ENCODE data around the gene H19.

The H19 gene

DNA sequence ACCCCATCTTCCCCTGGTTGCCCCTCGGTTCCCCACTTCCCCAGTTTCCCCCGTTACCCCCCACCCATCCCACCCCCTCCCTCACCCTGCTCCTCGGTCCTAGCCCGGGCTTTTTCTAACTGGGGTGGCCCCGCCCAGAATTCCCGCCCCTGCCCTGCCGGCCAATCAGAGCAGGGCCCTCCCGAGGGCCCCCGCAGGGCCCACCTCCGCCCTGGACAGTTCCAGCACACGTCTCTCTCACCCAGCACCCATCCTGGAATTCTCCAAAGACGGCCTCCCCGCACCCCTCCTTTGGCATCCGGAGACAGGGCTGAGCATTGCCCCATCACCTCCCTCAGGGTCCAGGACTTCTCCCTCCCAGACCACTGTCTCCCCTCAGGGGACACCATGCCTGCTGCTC lies at the start of gene H19:
TSS of gene H19 (minus strand) at position 88 of the 400 bp plus-strand sequence.
- no peak for DNase-seq

DNA sequence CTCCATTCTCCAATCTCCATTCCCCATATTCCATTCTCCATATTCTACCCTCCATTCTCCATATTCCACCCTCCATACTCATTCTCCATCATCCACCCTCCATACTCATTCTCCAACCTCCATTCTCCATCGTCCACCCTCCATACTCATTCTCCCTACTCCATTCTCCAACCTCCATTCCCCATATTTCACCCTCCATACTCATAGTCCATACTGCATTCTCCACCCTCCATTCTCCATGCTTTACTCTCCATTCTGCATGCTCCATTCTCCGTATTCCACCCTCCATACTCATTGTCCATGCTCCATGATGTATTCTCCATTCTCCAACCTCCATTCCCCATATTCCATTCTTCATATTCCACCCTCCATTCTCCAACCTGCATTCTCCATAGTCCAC lies 44.3 kb upstream of the H19 start:
- DNase-seq, result no peak

DNA sequence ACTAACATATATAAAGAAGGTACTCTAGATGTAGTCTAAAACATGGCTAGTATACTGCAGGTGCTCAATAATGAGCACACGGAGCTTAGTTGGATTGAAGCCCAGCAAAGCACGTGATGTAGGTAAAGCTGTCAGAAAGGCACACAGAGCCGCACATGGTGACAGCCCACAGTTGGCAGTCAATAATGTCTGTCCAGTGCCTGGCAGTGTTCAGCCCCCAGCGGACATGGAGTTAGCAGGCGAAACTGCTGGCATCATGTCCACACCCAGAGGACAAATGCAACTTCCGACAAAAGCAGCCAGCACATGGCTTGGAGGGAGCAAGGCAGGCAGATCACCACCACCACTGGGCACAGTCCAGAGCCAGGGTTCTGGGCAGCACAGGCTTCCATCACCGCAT lies 43.5 kb upstream of the H19 start:
- no peak for DNase-seq

DNA sequence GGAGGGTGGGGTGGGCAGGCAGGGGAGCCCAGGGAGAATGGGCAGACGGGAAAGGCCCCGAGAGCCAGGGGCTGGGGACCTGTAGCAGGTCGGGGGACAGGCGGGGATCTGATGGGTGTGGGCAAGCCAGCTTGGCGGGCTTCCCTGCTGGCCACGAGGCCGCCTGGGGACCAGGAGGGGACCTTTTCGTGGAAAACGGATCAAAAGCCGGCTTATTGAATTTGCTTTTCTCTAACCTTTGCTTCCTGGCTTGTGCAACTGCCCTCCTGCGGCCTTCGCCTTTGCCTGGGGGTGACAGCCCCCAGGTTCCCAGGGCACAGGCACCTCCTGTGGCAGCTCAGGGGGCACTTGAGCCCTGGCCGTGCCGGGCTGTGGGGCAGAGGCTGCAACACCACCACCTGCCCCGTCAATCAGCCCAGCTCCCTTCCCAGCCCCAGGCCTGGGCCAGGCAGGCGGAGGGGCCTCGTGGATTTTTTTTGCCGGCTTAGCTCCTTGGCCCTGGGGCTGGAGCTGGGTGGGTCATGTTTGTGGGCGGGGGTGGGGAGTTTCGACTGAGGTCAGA lies 41.6 kb upstream of the H19 start:
- no peak for DNase-seq

DNA sequence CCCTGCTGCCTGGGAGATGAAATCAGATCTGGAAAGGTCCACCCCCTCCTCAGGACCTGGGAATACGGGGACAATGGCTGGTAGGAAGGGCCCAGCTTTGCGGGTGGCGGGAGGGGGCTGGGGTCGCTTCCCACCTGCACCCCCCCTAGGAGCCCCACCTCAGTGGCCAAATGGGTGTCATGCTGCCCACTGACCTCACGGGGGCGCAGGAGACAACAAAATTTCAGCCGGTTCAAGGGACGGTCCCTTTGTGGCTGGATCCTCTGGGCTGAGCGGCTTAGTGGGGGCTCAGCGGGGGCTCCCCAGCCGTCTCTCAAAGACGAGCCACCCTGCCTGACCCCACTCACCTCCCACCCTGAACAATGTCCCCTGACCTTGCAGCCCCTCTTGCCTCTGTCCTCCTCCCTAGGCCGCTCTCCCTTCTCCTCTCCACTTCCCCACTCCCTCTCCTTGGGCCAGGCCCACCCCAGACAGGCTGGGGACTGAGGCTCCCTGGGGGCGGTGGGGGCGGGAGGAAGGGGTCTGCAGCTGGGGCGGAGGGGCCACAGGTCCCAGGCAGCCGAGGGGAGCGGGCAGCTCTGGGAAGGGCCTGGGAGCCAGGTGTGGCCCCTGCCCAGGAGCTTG lies 39.3 kb upstream of the H19 start:
- no peak for DNase-seq

DNA sequence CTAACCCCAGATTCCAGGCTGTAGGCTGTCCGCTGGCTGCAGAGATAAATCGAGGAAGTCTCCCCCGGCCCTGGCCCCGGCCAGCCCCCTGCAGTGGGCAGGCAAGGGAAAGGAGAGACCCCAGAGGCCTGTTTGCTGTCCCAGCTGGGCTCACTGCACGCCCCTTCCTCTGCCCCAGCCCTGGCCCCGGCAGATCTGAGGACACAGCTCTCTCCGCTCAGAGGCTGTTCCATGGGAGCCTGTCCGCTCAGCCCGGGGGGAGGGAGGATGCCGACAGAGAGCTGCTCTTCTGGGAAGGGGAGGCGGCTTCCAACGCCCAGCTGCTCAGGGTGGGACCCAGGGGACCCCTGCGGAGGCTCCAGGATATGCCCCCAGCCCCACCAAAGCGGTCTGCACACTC lies 37.7 kb upstream of the H19 start:
- no peak for DNase-seq

DNA sequence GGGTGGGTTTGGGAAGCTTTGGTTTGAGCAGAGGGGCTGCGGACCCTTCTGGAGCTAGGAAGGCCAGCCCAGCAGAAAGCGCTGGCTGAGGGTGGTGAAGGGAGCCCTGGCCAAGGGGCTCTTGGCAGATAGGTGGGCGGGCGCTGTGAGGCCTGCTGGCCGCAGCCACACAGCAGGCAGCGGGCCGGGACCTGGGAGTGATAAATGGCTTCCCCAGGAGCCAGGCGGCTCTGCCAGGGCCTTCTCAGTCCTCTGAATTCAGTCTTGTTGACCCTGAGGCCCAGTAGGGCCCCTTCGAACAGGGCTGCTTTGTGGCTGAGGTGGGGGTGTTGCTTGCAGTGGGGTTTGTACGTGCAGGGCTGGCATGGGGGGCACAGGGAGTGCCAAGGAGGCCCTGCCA lies 33.4 kb upstream of the H19 start:
- no peak for DNase-seq

DNA sequence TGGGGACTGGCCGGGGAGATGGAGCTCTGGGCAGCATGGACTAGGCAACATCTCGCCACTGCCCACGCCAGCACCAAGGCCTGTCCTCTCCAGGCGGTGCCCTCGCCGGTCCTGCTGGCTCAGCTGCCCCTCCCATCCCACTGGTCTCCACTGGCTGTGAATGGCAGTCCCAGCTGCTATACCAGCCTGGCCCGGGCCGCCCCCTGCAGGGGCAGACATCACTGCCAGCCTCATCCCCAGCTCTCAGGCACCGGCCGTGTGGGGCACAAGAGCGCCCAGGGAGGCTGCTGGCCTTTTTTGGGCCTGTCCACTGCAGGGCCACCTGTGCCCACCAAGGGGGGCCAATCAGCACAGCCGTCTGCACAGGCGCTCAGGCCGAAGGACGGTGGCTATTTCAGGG lies 30.1 kb upstream of the H19 start:
- no peak for DNase-seq

DNA sequence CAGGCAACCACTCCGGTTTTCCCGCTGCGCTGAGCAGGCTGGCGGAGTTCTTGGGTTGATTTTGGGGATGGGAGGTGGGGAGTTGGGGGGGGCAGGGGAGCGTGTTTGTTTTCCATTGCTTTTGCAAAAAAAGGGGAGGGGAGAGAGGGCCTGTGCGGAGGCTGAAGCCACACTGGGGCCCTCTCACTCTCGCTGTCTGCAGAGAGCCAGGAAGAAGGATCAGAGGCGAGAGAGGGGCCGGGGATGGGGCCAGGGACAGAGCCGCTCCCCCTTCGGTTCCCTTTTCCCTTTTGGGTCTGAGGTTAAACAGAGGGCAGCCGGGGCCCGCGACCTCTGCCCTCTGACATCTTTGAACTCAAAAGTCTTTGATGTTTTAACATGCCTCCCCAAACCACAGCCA lies 17.4 kb upstream of the H19 start:
- DNase-seq, result no peak

DNA sequence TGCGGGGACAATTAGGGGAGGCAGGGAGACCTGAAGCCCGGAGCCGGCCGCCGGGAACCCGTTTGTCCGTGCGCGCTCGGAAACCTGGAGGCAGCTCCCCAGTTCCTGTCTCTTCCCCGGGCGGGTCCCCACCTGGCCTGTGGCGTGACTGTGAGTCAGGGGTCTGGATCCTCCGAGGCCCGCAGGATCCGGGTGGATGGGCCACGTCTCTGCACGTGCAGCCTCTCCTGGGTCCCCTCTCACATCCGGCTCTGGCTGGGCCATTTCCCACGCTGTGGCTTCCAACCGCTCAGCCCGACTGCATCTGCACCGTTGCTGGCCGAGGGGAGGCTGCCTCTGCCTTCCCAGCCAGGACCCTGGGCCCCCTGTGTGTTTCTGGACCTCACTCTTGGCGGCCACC lies 14.8 kb upstream of the H19 start:
- no peak for DNase-seq

DNA sequence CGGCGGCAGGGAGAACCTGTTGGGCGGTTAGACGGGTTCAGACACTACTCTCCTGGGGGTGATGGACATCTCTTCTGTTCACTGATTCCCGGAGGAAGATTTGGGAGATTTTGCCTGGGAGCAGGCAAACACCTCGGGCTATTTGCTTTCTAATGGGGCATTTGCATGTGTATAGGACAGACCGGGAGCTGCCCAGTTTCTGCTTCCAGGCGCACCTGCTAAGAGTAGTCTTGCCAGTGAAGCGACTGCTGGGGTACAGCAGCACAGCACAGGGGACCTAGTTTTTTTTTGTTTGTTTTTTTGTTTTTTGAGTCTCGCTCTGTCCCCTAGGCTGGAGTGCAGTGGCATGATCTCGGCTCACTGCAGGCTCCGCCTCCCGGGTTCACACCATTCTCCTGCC lies 6.8 kb upstream of the H19 start:
- no peak for DNase-seq

DNA sequence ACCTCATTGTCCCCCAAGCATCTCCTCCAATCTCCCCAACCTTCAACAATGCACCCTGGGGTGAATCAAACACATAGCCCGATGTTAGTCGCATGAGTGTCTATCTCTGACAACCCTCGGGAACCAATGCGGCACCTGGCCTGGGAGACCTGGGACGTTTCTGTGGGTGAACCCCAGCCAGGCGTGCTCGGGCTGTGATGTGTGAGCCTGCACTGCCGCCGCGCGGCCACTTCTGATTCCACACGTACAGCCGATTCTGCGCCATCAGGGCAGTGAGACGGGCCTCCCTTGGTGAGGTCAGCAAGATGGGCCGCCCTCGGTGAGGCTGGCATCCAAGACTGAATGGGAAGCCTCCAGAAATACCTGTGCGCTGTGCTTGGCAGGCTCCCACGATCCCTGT lies 5.2 kb upstream of the H19 start:
- DNase-seq, result no peak

DNA sequence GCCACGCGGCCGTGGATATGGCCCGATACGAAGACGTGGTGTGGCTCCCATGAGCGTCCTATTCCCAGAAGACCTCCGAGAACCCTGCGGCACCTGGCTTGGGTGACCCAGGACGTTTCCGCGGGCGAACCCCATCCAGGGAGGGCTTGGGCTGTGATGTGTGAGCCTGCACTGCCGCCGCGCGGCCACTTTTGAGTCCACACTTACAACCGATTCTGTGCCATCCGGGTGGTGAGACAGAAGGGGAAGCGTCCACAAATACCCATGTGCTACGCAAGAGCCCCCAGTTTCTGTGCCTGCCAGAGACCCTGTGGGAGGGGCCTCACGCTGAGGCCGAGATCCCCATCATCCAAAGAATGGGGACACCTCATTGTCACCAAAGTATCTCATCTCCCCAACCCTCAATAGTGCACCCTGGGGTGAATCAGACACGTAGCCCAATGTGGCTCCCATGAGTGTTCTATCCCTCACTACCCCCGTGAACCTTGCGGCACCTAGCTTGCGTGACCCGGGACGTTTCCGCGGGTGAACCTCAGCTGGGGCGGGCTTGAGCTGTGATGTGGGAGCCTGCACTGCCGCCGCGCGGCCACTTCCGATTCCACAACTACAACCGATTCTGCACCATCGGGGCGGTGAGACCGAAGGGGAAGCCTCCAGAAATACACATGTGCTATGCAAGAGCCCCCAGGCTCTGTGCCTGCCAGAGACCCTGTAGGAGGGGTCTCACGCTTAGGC lies 4.6 kb upstream of the H19 start:
- DNase-seq, result no peak

DNA sequence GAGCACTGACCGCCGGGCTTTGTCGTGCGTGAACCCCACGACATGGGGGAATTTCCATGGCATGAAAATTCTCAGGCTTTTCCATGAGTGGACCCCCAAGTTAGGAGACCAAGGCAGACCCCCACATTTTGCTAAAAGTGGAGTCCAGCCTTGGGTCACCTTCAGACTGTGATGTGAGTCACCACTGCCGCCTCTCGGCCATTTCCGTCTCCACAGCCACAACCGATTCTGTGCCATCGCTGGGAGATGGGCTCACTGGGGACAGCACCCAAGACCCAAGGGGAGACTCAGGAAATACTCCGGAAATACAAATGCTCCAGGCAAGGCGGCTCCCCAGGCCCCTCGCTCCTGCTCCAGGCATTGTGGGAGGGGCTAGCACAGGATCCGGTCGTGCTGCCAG lies 1.2 kb upstream of the H19 start:
- no peak for DNase-seq

DNA sequence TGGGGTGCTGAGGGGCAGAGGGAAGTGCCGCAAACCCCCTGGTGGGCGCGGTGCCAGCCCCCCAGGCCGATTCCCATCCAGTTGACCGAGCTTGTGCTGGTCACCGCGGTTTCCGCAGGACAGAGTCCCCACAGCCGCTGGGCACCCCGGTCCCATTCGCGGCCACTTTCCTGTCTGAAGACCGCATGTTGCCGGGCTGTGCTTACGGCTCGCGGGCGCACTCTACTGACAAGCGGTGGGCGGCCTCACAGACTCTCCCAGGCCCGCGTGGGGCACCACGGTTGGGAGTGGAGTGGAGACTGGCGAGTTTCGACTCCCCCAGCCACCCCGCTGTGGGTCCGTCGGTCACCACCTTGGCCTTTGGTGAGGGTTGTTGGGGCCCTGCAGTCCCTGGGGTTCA lies 648 bp upstream of the H19 start:
- no peak for DNase-seq

DNA sequence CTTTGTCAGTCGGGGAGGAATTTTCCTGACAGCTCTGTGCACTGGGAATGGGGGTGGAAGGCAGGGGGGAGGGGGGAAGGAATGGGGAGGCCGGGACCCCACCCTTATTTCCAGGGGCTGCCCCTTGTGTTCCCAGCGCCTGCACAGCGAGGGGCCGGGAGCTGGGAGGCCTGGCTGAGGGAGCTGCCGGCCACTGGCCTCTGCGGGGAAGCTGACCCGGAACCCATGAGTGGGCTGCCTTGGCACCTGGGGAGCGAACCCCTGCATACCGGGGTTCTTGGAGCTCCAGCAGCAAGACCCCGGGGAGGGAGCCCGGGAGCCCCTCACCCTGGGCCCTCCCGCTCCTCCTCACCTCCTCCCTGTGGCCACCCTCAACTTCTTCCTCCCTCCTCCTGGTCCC lies 3.5 kb downstream of the H19 start:
- no peak for DNase-seq

DNA sequence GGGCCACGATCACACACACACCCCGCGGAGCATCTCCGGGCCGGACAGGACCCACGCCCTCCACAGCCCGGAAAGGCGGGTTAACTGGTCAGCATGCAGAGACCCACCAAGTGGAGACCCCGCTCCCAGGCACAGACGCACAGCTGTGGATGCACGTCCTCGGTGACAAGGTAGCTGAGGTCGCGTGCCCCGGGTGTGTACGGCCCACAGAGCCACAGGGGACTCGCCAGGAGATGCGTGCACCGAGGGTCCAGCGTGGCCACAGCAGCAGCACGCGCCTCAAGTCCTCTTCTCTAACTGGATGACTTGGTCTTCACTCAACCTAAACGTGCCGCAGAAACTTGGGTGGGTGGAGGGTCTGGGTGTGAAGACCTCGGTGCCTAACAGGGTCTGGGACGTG lies 5.5 kb downstream of the H19 start:
- no peak for DNase-seq

DNA sequence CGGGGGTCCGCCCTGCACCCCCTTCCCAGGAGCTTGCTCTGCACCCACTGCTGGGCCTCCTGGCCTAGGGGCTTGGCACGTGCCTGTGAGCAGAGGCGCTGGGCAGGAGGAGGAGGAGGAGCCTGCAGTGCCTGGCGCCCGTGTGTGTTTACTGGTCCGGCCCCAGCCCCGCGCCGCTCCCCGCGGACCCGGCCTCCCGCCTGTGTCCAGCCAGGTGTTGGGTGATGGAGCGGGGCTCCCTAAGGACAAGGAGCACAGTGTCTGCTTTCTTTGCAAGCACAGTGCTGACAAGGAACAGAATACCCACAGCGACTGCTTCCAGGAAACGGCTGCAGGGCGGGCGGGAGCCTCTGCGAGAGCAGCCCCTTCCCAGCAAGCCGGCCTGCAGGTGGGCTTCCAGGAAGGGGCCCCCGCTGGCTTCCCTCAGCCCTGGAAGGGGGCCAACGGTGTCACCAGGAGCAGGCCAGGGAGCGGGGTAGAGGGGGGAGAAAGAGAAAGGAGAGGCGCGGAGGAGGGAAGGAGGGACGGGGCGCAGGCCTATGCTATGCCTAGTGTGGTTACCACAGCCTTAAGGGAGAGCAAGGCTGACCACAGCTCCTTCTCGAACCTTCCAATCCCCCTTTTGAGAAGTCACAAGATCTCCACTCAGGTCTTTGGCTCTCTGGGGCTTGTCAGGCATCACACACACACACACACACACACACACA lies 6.6 kb downstream of the H19 start:
- no peak for DNase-seq

DNA sequence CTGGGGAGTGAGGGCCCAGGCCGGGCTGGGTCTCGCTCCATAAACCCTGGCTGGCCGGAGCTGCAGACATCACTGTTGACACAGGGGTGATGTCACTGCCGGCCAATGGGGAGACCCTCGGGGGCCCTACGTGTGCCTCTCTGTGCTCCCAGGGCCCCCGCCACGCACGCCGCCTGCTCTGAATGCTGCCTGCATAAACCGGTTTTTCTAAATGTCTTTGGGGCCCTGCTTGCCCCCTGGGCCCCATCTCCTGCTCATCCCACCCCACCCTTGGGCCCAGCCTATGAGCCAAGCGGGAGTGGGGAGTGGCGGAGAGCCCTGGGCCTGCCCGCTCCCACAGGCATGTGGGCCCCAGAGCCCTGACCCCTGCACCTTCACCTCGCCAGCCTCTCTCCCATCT lies 7.7 kb downstream of the H19 start:
- DNase-seq, result no peak

DNA sequence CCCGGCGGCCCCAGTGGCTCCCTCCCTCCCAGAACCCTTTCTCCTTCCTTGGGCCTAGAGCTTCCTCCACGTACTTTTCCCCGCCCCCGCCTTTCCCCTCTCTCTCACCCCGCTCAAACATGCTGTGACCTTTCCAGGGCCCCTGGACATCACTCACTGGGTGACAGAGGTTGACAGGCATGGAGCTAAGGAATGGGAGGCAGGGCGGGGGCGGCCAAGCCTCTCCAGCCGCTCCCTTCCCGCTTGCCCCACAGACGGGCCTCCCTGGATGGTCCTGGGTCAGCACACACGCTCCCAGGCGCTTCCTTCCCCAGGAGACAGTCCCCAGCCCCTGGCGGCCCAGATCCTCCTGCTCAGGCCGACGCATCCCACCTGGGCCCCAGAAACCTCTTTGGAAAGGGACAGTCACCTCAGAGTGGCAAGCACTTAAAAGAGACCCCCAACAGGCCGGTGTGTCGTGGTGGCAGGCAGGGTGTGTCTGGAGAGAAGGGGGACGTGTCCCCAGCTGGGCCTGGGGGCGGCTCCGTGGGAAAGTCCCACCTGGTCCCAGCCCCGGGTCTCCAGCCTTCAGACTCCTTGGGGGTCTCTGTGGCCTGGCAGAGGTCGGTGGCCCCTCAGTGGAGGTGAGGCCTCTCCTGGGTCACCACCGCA lies 8.8 kb downstream of the H19 start:
- no peak for DNase-seq

DNA sequence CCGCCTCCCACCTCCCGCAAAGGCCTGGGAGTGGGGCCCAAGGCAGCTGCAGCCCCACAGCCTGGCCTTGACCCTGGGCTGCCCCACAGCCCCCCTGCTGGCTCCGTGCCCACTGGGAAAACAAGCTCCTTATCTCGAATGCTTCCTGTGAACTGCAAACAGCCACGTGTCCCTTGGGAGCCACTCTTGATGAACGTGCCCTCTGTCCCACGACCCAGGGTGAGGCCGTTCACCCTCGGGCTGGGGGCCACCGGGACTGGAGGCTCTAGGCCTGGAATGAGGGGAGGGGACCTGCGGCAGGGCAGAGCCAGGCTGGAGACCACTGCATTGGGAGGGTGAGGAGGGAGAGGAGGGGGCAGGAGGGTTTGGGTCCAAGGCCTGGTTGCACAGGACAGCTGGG lies 9.5 kb downstream of the H19 start:
- DNase-seq, result no peak

DNA sequence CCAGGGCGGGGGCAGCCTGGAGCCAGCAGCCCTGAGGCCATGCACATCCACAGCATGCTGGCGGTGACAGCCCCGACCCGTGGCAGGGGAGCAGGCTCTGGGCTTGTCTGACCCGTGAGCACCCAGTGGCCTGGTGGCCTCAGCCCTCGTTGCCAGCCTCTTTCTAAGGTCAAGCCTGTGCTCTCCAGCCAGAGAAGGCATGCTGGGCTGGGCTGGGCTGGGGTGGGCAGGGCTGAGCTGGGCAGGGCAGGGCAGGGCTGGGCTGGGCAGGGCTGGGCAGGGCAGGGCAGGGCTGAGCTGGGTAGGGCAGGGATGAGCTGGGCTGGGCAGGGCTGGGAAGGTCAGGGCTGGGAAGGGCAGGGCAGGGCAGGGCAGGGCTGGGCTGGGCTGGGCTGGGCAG lies 10.6 kb downstream of the H19 start:
- no peak for DNase-seq

DNA sequence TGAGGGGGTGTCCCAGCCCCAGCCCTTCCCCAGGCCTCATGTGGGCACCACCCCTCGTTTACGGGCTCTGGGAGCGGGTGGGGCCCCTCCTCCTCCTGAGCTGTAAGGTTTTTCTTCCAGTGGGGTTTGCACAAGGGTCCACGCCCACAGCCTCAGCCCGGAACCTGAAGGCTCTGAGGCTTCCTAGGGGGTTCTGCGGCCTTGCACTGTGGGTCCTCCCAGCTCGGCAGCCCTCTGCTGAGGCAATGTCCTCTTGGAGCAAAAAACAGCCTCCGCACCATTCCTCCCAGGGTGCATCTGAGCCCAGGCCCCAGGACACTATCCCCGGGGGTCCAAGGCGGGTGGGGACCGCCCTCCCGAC lies 14.1 kb downstream of the H19 start:
- no peak for DNase-seq

All from DMS79 treated with DMSO at 0.1 percent for 48 hours (cell line).